Pancreas (tissue), 10 donors: ENCODE measurements around the gene CDSN. TPM values are rescaled to one million over a fixed set of nuclear protein-coding genes. Genes with fewer than 3 reads are reported as not detected.
"Not testable (repeated sequence)": the region's sequence is repeated elsewhere in the genome, so short reads cannot be mapped to it uniquely, and the experiment has no call there.

Experiments used
- ATAC-seq, 4 donors: fragments of 200-7000 bp; cut with Tn5 transposase; one replicate each; pipeline versions ENCODE4 v1.8.0 to v1.9.1; 2020; ENCODE audit warnings: mild to moderate bottlenecking in 4 of 4, moderate library complexity in 4 of 4
- DNase-seq, 6 donors: peaks; one replicate each; pipeline ENCODE4 v3.0.0-alpha.2; 2020
- FAIRE-seq: peaks from 2 replicates; lab custom pipeline; 2012; peaks lifted over from hg19 to GRCh38; lab: Jason Lieb, UNC
- H3K27ac ChIP-seq, 4 donors: fragments of 200-600 bp; sonication (generic); 1 replicate in 3 of 4; 2 replicates in 1 of 4; pipeline versions ENCODE4 v1.5.0 to v1.8.0; 2020
- H3K27me3 ChIP-seq, 4 donors: fragments of 200-600 bp; one replicate each; pipeline ENCODE4 v1.8.0; 2021
- H3K36me3 ChIP-seq, 3 donors: fragments of 200-600 bp; sonication (generic) in 1 of 3; one replicate each; pipeline versions ENCODE4 v1.5.0 to v1.8.0; 2020 to 2021
- H3K4me1 ChIP-seq, 3 donors: fragments of 200-600 bp; one replicate each; pipeline ENCODE4 v1.8.0; 2021
- H3K4me3 ChIP-seq, 4 donors: fragments of 200-600 bp; sonication (generic) in 2 of 4; one replicate each; pipeline versions ENCODE4 v1.5.0 to v1.8.0; 2020 to 2021
- H3K9me3 ChIP-seq, 4 donors: fragments of 200-600 bp; one replicate each; pipeline ENCODE4 v1.8.0; 2021
- CTCF ChIP-seq, 4 donors: fragments of 200-600 bp; sonication (generic) in 3 of 4; IDR thresholded peaks; one replicate each; pipeline versions ENCODE4 v1.5.0 to v1.8.0; 2021; ENCODE audit warnings: antibody characterized with exemption in 4 of 4
- WGBS, 2 donors: extraction: QIAGEN DNeasy Blood & Tissue Kit; methylation state at CpG; one replicate each; pipeline ENCODE4 v1.1.7; 2013; 5-methylcytosine and 5-hydroxymethylcytosine counted together
- intact Hi-C, 3 donors: fragments of 100-400 bp; cut with DNase I; formaldehyde crosslinking; loops; one replicate each; pipeline versions ENCODE4 v1.11.1 to v1.14.2; 2022
- polyA plus RNA-seq, 2 donors: library from polyadenylated mRNA; stranded (reverse); fragments of 200-250 nt; gene quantifications; one replicate each; pipeline ENCODE4 v1.2.3, GENCODE V29; 2013
- total RNA-seq, 6 donors: library from RNA; stranded (reverse); fragmentation: NEBNext Ultra II Directional in 4 of 6; extraction: Animal tissue kit (Norgen Biotek cat#: 25700) in 4 of 6; gene quantifications; one replicate each; pipeline versions ENCODE4 v1.2.1 to v1.2.4, GENCODE V29; 2021 to 2023
- donor health status: healthy with polysubstance abuse.
- donor health status: DM: no; HTN: no; CAD: no; lungs with moderate emphysema.
- donor health status: DM: no; HTN: no; CAD: no.
- donor health status: control.
- donor health status: control.
- donor health status: Bipolar disorder and iron deficiency.
- donor health status: DM: yes; HTN: yes; CAD: no.
- donor health status: DM: no; HTN: no; CAD: no.
- donor health status: DM: no; HTN: no; CAD: no.
- donor health status: DM: yes; HTN: yes; CAD: no.

CDSN gene
- under 1 TPM in 1 of 6 donors, not detected in 5; 0.06 TPM for total RNA-seq
- polyA plus RNA-seq: under 1 TPM; 0.05 to 0.08 TPM

DNA sequence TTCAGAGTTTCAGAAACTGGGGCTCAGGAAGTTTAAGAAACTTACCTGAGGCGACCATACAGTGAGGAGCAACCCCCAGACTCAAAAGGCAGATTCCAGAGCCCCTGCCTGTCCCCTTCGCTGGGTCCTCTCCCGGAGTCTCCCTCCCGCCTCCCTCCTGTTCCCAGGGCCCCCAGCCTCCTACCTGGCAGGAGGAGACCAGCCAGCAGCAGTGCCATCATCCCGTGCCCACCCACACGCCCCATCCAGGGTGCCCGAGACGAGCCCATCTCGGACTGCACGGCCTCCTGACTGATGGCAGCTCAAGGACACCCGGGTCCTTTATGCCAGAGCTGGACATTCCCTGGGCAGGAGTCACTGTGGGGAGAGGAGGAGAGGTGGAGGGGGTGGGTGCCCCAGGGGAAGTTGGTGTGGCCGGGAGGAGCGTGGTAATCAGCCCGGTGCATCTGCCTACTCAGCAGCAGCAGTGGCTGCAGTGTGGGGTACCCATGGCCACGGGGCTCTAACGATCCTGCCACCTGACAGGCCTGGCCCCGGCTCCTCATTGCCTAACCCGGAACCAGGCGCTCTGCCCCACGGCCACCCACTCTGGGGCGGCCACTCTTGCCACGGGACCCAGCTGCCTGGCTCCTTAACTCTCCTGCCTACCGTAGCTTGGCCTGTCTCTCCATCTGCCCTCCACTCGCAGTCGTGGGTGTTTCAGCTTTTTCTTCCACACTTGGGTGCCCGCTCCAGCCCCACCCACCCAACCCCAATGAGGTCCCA is at the start of gene CDSN:
TSS of gene CDSN (minus strand) at position 296 of the 765 bp plus-strand sequence. CDS start at position 269, 27 bp downstream.
- Histone ChIP-seq H3K27me3 (no peaks in the 10 kb centered on the region), H3K36me3 (no peaks in the 10 kb centered on the region), H3K27ac (no peak within 1 kb of the TSS), H3K9me3 (no peaks in the 10 kb centered on the region), H3K4me1 (peaks cover 0 to 12% (median 0%) of the 10 kb centered on the region in 3 donors), H3K4me3 (no peak within 1 kb of the TSS)
- WGBS, 2 donors: 68% methylated on average over 23 to 26 of the region's 26 CpGs
- ATAC-seq: no peak
- DNase-seq: no peak
- TF ChIP-seq CTCF (IDR thresholded peaks at IDR 0.05): no peak
- intact Hi-C loops: no loop called here
- no peak for FAIRE-seq

DNA sequence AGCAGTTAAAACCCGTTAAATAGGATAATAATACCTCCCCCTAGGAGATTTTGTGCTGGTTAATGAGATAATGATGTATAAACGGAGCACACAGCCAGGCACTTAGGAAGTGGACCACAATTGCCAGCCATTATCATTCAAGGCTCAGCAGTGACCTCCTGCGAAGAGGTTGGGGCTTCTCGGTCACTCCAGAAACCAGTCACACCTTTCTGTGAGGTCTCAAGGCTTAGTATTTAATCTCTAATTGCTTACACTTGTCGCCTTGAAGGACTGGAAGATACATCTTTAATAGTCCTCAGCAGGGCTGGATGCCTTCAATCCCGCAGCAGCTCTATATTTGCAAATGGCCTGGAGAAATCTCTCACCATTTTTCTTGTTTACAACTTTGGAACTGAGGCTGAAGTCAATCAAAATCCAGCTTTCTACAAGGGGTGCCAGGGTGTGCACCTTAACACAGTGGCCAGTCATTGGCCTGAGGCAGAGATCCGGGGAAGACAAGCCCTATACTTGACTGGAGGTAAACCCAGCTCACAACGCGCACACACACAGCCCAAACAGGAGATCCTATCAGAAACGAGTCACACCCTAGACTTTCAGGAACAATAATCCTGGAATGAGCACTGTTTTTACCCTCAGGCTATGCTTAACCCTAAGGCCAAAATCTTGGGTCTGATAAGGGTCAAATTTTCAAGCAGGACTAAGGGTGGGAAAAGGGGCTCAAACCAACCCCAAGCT is 49.0 kb upstream of the CDSN start:
- DNase-seq (peak in 1 of 6 donors; percentile 4), ATAC-seq (no peak), FAIRE-seq (no peak)
- no peaks in the 10 kb centered on the region for H3K27me3 ChIP-seq
- H3K9me3 ChIP-seq: no peaks in the 10 kb centered on the region
- 80 to 81% methylated on average over 10 of the region's 10 CpGs for WGBS, 2 donors
- intact Hi-C loops: no loop called here
- no peak overlapping the region for H3K27ac ChIP-seq
- peaks cover 0 to 6% (median 0%) of the 10 kb centered on the region in 3 donors for H3K36me3 ChIP-seq
- no peak for TF ChIP-seq CTCF (IDR thresholded peaks at IDR 0.05)
- no peaks in the 10 kb centered on the region for H3K4me1 ChIP-seq
- no peak overlapping the region for H3K4me3 ChIP-seq

DNA sequence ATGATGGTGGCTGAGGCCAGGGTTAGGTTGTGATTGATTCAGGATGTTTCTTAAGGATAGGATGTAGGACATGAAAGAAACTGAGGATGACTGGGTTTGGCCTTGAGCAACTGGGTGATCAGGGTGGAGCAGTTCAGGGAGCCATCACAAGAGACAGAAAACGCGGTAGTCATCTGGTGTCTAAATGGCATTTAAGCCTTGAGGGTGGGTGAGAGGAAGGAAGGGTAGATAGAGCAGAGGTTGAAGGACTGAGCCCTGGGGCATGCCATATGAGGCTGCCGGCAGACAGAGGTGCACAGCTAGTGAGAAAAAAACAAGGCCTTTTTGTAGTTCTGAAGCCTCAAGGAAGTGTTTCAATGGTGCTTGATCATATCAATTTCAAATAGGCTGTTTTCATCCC is 48.4 kb upstream of the CDSN start:
- peaks cover 0 to 6% (median 0%) of the 10 kb centered on the region in 3 donors for H3K36me3 ChIP-seq
- peak in 1 of 6 donors; percentile 9 for DNase-seq
- H3K4me3 ChIP-seq: no peak overlapping the region
- no peaks in the 10 kb centered on the region for H3K27me3 ChIP-seq
- intact Hi-C loops: no loop called here
- no peak for FAIRE-seq
- no peak for ATAC-seq
- WGBS, 2 donors: 82 to 88% methylated on average over 3 of the region's 3 CpGs
- no peaks in the 10 kb centered on the region for H3K9me3 ChIP-seq
- no peak overlapping the region for H3K27ac ChIP-seq
- no peaks in the 10 kb centered on the region for H3K4me1 ChIP-seq
- no peak for TF ChIP-seq CTCF (IDR thresholded peaks at IDR 0.05)

DNA sequence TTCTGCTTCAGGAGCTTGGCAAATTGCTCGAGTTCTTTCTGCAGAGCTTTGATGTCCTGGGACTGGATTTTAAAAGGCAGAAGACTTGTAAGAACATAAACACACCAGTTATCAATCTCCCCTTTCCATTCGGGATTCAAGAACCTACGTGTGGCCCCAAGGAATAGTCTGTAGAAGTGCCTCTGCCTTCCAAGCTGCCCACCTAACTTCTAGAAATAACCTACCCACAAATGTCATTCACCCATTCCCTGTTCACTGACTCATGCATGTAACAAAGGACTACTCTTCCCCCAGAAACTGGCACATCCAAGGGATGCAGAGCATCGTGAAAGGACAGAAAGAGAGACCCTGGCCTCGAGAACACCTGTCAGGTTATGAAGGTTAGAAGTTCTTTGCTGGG is 45.7 kb upstream of the CDSN start:
- FAIRE-seq (no peak), DNase-seq (no peak), ATAC-seq (no peak)
- no peak for TF ChIP-seq CTCF (IDR thresholded peaks at IDR 0.05)
- H3K4me3 ChIP-seq: no peak overlapping the region
- H3K4me1 ChIP-seq: no peaks in the 10 kb centered on the region
- H3K9me3 ChIP-seq: no peaks in the 10 kb centered on the region
- WGBS, 2 donors: 76 to 85% methylated on average over 5 of the region's 5 CpGs
- no peaks in the 10 kb centered on the region for H3K27me3 ChIP-seq
- intact Hi-C loops: no loop called here
- no peak overlapping the region for H3K27ac ChIP-seq
- peaks cover 0 to 6% (median 0%) of the 10 kb centered on the region in 3 donors for H3K36me3 ChIP-seq

DNA sequence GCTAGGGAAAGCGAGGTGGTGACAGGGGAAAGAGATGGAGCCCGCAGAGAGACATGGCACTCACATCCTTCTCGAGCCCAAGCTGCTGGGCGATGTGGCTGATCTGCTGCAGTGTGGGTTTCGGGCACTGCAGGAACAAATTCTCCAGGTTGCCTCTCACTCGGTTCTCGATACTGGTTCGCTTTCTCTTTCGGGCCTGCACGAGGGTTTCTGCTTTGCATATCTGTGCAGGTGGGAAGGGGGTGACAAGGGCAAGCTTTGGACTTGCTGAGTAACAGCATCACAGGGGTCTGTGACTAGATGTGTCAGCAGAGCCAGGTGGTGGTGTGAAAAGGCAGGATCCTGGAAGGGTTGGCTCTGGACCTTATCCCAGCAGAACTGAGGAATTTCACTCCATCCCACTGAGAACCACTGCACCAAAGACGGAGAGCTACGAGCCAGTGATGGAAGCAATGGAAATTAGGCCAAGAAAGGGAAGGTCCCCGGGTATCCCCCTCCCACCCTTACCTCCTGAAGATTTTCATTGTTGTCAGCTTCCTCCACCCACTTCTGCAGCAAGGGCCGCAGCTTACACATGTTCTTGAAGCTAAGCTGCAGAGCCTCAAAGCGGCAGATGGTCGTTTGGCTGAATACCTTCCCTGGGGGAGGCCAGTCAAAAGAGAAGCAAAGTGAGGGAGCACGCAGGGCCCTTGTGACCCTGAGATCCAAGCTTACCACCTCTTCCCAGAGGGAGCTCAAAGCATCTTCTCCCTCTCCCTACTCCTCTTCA is 45.0 kb upstream of the CDSN start:
- WGBS, 2 donors: 85 to 90% methylated on average over 17 of the region's 17 CpGs
- intact Hi-C loops, H3K4me3 ChIP-seq, H3K27ac ChIP-seq, H3K27me3 ChIP-seq, FAIRE-seq, ATAC-seq, H3K4me1 ChIP-seq, H3K36me3 ChIP-seq, H3K9me3 ChIP-seq: not testable (repeated sequence)
- peak in 1 of 6 donors; percentile 14 for DNase-seq

DNA sequence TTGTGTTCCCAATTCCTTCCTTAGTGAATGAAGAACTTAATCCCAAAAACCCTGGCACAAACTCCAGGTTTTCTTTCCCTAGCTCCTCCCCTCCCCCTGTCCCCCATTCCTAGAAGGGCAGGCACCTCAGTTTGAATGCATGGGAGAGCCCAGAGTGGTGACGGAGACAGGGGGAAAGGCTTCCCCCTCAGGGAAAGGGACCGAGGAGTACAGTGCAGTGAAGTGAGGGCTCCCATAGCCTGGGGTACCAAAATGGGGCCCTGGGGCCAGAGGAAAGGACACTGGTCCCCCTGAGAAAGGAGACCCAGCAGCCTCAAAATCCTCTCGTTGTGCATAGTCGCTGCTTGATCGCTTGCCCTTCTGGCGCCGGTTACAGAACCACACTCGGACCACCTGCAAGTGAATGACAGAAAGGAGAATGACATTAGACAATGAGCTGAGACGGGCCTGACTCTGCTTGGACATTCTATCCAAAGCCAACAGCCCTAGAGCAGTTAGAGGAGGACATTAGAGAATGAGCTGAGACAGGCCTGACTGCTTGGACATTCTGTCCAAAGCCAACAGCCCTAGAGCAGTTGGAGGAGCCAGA is 44.3 kb upstream of the CDSN start:
- FAIRE-seq, ATAC-seq: not testable (repeated sequence)

More for the DNA sequence above, 44.3 kb upstream of the CDSN start:
- intact Hi-C loops, H3K4me3 ChIP-seq, H3K27ac ChIP-seq, H3K4me1 ChIP-seq, H3K9me3 ChIP-seq, H3K36me3 ChIP-seq, H3K27me3 ChIP-seq: not testable (repeated sequence)
- DNase-seq: peak in 1 of 6 donors; percentile 1
- WGBS, 2 donors: 96% methylated on average over 7 of the region's 9 CpGs
